Bronchial epithelial cell (primary cell): ENCODE measurements around the gene HELLS. TPM values are rescaled to one million over a fixed set of nuclear protein-coding genes. Genes with fewer than 3 reads are reported as not detected.
"Not testable (repeated sequence)": the region's sequence is repeated elsewhere in the genome, so short reads cannot be mapped to it uniquely, and the experiment has no call there.

Experiments
- DNase-seq: peaks from one replicate; pipeline ENCODE4 v3.0.0-alpha.2; 2010; ENCODE audit warnings: low read depth
- FAIRE-seq: peaks from 2 replicates; lab custom pipeline; 2011; peaks lifted over from hg19 to GRCh38; lab: Jason Lieb, UNC
- H3K27me3 ChIP-seq: 2 replicates; pipeline ENCODE4 v1.5.1; 2011; ENCODE audit warnings: low read length; ENCODE audit not compliant: control insufficient read depth, insufficient read depth
- H3K36me3 ChIP-seq: 2 replicates; pipeline ENCODE4 v1.5.1; 2011; ENCODE audit warnings: low read length; ENCODE audit not compliant: control insufficient read depth, insufficient read depth
- H3K4me3 ChIP-seq: 2 replicates; pipeline ENCODE4 v1.5.1; 2011; ENCODE audit warnings: mild to moderate bottlenecking, low read depth, low read length, control low read depth
- CTCF ChIP-seq: IDR thresholded peaks from 2 replicates; pipeline ENCODE4 v1.5.1; 2011; ENCODE audit warnings: mild to moderate bottlenecking, moderate library complexity, low read length, control low read depth, inconsistent platforms; ENCODE audit not compliant: insufficient read depth, severe bottlenecking
- total RNA-seq: library from RNA; depleted of rRNA; stranded (reverse); fragments of >200 nt; gene quantifications from 2 replicates; pipeline ENCODE4 v1.2.1, GENCODE V29; 2014

HELLS gene
- total RNA-seq, 1 donor from 2014 or later: 5.3 TPM

- FAIRE-seq (no peak), DNase-seq (no peak)
- no peaks in the 10 kb centered on the region for H3K27me3 ChIP-seq
- H3K4me3 ChIP-seq: no peak overlapping the region
- no peak for TF ChIP-seq CTCF
- no peaks in the 10 kb centered on the region for H3K36me3 ChIP-seq
Observed at GRCh38 chr10:94549221-94549620, 3.6 kb downstream of the HELLS start.

DNA sequence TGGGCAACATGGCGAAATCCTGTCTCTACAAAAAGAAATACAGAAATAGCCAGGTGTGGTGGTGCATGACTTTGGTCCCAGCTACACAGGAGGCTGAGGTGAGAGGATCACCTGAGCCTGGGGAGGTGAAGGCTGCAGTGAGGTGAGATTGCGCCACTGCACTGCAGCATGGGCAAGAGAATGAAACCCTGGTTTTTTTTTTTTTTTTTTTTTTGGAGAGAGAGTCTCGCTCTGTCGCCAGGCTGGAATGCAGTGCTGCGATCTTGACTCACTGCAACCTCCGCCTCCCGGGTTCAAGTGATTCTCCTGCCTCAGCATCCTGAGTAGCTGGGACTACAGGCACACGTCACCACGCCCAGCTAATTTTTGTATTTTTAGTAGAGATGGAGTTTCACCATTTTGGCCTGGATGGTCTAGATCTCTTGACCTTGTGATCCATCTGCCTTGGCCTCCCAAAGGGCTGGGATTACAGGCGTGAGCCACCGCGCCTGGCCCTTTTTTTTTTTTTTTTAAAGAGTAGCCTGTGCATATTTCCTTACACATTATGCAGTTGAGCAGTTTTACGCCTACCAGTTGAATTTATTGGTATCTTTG lies 22.2 kb downstream of the HELLS start:
- FAIRE-seq, H3K27me3 ChIP-seq, H3K36me3 ChIP-seq, DNase-seq, H3K4me3 ChIP-seq: not testable (repeated sequence)

DNA sequence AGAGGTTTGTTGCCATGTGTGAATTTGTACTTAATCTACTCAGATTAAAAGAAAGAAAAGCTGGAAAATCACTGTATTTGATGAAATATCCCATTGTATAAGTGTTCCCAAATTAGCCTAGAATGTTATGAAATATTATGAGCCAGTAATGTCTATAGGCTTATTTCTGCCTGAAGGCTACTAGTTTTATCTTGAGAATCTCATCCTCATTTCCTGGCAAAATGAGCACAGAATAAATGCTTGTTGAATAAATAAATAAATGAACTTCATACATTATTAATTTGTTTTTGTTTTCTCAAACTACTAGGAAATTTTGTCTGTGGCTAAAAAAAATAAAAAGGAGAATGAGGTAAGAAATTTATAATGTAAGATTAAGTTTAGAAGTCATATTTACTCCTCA lies 25.5 kb downstream of the HELLS start:
- TF ChIP-seq CTCF: no peak
- Histone ChIP-seq H3K27me3 (no peaks in the 10 kb centered on the region), H3K36me3 (no peaks in the 10 kb centered on the region), H3K4me3 (no peak overlapping the region)
- DNase-seq (no peak), FAIRE-seq (no peak)

DNA sequence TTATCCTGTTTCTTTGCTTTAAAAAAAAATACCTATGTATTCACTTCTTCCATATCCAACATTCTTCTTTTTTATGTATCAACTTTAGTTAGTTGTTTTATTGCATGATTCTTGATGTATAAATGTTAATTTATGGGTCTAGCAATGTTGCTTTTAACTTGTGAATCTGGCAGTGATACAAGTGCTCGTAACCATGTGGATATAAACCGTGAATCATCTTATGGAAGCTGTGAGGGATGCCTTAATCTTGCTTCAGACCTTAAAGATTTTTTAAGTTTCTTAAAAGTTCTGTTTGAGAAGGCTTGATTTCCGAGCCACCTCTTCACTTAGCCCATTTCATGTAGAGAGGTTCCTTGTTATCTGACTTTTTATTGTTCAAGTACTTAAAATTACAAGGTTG lies 25.9 kb downstream of the HELLS start:
- Histone ChIP-seq H3K27me3 (no peaks in the 10 kb centered on the region), H3K36me3 (no peaks in the 10 kb centered on the region), H3K4me3 (no peak overlapping the region)
- DNase-seq: peak; percentile 10
- no peak for FAIRE-seq
- no peak for TF ChIP-seq CTCF

DNA sequence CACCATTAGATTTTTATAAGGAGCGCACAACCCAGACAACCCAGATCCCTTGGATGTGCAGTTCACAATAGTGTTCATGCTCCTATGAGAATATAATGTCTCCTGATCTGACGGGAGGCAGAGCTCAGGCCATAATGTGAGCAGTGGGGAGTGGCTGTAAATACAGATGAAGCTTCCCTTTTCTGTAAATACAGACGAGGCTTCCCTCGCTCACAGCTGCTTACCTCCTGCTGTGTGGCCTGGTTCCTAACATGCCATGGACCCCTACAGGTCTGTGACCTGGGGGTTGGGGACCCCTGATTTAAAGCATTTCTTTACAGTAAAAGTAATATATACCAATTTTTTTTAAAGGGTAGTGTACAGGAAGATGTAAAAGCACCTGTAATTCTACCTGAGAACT lies 33.2 kb downstream of the HELLS start:
- no peak for FAIRE-seq

GRCh38 chr10:94583124-94583523 lies 37.5 kb downstream of the HELLS start:
- DNase-seq (no peak), FAIRE-seq (no peak)
- Histone ChIP-seq H3K27me3 (no peaks in the 10 kb centered on the region), H3K4me3 (no peak overlapping the region), H3K36me3 (no peaks in the 10 kb centered on the region)
- TF ChIP-seq CTCF: no peak

More for the DNA sequence above, 33.2 kb downstream of the HELLS start:
- Histone ChIP-seq H3K27me3 (no peaks in the 10 kb centered on the region), H3K36me3 (no peaks in the 10 kb centered on the region), H3K4me3 (no peak overlapping the region)
- TF ChIP-seq CTCF: no peak
- DNase-seq: no peak
